Right cardiac atrium (tissue), 5 donors: ENCODE data around the gene ZPR1. TPM values are rescaled to one million over a fixed set of nuclear protein-coding genes. Genes with fewer than 3 reads are reported as not detected.

Experiments used
- ATAC-seq, 2 donors: fragments of 200-7000 bp; cut with Tn5 transposase; one replicate each; pipeline versions ENCODE4 v1.8.0 to v1.9.1; 2020; ENCODE audit warnings: moderate library complexity in 2 of 2, mild to moderate bottlenecking in 1 of 2
- DNase-seq, 3 donors: peaks; one replicate each; pipeline ENCODE4 v3.0.0-alpha.2; 2020
- H3K27ac ChIP-seq: one replicate; pipeline ENCODE4 v1.5.1; 2013; ENCODE audit warnings: mild to moderate bottlenecking, low read length, control low read depth, moderate library complexity
- H3K27me3 ChIP-seq: one replicate; pipeline ENCODE4 v1.6.1; 2013; ENCODE audit not compliant: control insufficient read depth, insufficient read depth
- H3K4me1 ChIP-seq: one replicate; pipeline ENCODE4 v1.6.1; 2013; ENCODE audit warnings: low read length; ENCODE audit not compliant: control insufficient read depth, insufficient read depth
- H3K4me3 ChIP-seq: one replicate; pipeline ENCODE4 v1.5.1; 2013; ENCODE audit warnings: low read length, control low read depth
- H3K9me3 ChIP-seq: one replicate; pipeline ENCODE4 v1.6.1; 2013; ENCODE audit warnings: low read length; ENCODE audit not compliant: control insufficient read depth
- WGBS: extraction: QIAGEN DNeasy Blood & Tissue Kit; methylation state at CpG from one replicate; pipeline ENCODE4 v1.1.7; 2013; 5-methylcytosine and 5-hydroxymethylcytosine counted together
- intact Hi-C, 4 donors: fragments of 100-400 bp; cut with DNase I; formaldehyde crosslinking; loops; one replicate each; pipeline versions ENCODE4 v1.11.0 to v1.14.0; 2022 to 2023
- polyA plus RNA-seq: library from polyadenylated mRNA; stranded (reverse); fragments of 200-250 nt; gene quantifications from one replicate; pipeline ENCODE4 v1.2.3, GENCODE V29; 2013
- total RNA-seq, 4 donors: library from RNA; stranded (reverse); fragmentation: NEBNext Ultra II Directional; extraction: Animal tissue kit (Norgen Biotek cat#: 25700); gene quantifications; one replicate each; pipeline ENCODE4 v1.2.1, GENCODE V29; 2021
- donor health status: healthy with polysubstance abuse.
- donor health status: DM: no; HTN: yes; CAD: no.
- donor health status: DM: no; HTN: no; CAD: no.
- donor health status: DM: no; HTN: yes; CAD: no; lungs with severe emphysema.
- donor health status: DM: yes; HTN: yes; CAD: no.

ZPR1 gene
- total and polyA plus RNA-seq, 5 donors: 9.6 to 30.3 (median 20.4) TPM

GRCh38 chr11:116822575-116822974 is 34.8 kb upstream of the ZPR1 start:
- WGBS: 70% methylated on average over 5 of the region's 5 CpGs
- intact Hi-C loops: no loop called here
- no peak overlapping the region for H3K27ac ChIP-seq
- H3K4me3 ChIP-seq: no peak overlapping the region
- no peaks in the 10 kb centered on the region for H3K9me3 ChIP-seq
- DNase-seq (no peak), ATAC-seq (no peak)
- no peaks in the 10 kb centered on the region for H3K27me3 ChIP-seq
- H3K4me1 ChIP-seq: no peaks in the 10 kb centered on the region

DNA sequence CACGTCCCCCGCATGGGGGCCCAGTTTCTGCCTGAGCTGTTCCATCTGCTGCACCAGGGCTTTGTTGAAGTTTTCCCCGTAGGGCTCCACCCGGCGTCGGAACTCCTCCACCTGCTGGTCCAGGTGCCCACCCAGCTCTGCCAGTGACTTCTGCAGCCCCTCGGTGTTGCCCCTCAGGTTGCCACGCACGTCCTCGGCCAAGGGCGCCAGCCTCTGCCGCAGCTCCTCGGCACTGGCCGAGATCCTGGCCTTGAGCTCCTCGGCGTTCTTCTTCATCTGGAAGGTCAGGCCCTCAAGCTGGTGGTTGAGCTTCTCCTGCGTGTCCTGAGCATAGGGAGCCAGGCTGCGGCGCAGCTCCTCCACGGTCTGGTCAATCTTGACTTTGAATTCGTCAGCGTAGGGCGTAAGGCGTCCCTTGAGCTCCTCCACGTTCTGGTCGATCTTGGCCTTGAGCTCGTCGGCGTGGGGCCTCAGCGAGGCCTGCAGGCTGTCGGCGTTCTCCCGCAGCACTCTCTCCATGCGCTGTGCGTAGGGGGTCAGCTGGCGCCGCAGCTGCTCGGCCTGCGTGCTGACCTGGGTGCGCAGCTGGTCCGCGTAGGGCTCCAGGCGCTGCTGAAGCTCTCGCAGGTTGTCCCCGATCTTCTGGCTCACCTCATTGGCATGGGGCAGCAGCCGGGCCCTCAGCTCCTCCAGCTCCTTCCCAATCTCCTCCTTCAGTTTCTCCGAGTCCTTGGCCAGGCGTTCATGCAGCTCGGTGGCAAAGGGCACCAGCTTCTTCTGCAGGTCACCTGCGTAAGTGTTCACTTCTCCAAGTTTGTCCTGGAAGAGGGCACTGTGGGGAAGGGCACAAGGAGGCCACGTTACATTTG is 33.5 kb upstream of the ZPR1 start:
- Histone ChIP-seq H3K4me1 (no peaks in the 10 kb centered on the region), H3K27me3 (no peaks in the 10 kb centered on the region), H3K4me3 (no peak overlapping the region), H3K9me3 (no peaks in the 10 kb centered on the region), H3K27ac (no peak overlapping the region)
- intact Hi-C loops: no loop called here
- 93% methylated on average over 51 of the region's 51 CpGs for WGBS
- DNase-seq: no peak
- no peak for ATAC-seq

DNA sequence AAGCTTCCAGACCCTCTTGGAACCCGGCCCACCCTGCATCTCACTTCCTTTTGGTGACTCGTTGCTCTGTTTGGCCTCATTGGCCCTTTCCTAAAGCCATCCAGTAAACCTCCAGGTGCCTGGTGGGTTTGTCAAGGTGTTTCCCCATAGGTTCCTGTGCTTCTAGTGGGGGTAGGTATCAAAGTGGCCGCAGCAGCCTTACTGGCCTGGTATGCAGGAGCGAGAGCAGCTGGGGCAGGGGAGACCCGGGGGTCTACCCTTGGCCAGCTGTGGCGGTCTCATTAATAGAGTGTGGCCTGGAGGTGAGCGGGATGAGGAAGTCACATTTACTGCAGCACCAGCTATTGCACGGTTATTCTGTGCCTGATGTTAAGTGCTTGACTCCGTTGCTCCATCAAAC is 31.2 kb upstream of the ZPR1 start:
- no peak for ATAC-seq
- no peak for DNase-seq
- Histone ChIP-seq H3K9me3 (no peaks in the 10 kb centered on the region), H3K4me3 (no peak overlapping the region), H3K4me1 (no peaks in the 10 kb centered on the region), H3K27me3 (no peaks in the 10 kb centered on the region), H3K27ac (no peak overlapping the region)
- 88% methylated on average over 9 of the region's 9 CpGs for WGBS
- intact Hi-C loops: no loop called here

DNA sequence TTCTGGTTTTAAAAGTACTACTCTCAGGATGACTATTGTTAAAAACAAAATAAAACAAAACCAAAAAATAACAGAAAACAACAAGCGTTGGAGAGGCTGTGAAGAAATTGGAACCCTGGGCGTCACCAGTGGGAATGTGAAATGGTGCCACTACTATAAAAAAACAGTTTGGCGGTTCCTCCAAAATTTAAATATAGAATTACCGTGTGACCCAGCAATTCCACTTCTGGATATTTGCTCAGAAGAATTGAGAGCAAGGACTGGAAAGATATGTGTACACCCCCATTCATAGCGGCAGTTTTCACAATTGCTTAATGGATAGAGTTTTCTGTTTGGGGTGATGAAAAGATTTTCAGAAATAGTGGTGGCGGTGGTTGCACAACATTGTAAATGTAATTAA is 26.7 kb upstream of the ZPR1 start:
- WGBS: 73% methylated on average over 6 of the region's 6 CpGs

GRCh38 chr11:116813781-116814471 is 26.1 kb upstream of the ZPR1 start:
- no peak overlapping the region for H3K4me3 ChIP-seq
- no peaks in the 10 kb centered on the region for H3K9me3 ChIP-seq
- H3K27me3 ChIP-seq: no peaks in the 10 kb centered on the region
- no peak overlapping the region for H3K27ac ChIP-seq
- no peaks in the 10 kb centered on the region for H3K4me1 ChIP-seq
- ATAC-seq: peak; percentile 57 to 63
- intact Hi-C loops: no loop called here
- 46% methylated on average over 5 of the region's 5 CpGs for WGBS
- no peak for DNase-seq

More for the DNA sequence above, 26.7 kb upstream of the ZPR1 start:
- H3K4me3 ChIP-seq: no peak overlapping the region
- no peaks in the 10 kb centered on the region for H3K27me3 ChIP-seq
- no peak overlapping the region for H3K27ac ChIP-seq
- no peaks in the 10 kb centered on the region for H3K4me1 ChIP-seq
- H3K9me3 ChIP-seq: no peaks in the 10 kb centered on the region
- ATAC-seq (no peak), DNase-seq (no peak)
- intact Hi-C loops: no loop called here

- 90% methylated on average over 1 of the region's 1 CpG for WGBS
- Histone ChIP-seq H3K27ac (no peak overlapping the region), H3K4me3 (no peak overlapping the region), H3K9me3 (no peaks in the 10 kb centered on the region), H3K4me1 (no peaks in the 10 kb centered on the region), H3K27me3 (no peaks in the 10 kb centered on the region)
- ATAC-seq (no peak), DNase-seq (no peak)
- intact Hi-C loops: no loop called here
Observed at GRCh38 chr11:116813170-116813569, 25.3 kb upstream of the ZPR1 start.

DNA sequence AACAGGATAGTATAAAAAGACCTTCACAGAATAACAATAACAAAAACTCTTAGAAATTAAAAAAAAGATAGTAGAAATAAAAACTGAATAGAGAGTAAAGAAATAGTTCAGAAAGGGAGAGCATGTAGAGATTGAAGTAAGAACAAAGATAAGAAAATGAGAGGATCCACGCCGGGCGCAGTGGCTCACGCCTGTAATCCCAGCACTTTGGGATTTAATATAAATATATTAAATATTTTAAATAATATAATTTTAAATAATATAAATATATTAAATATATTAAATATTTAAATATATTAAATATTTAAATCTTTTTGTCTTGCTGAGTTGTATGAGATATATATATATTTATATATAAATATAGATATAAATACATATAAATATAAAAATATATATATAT is 24.3 kb upstream of the ZPR1 start:
- H3K27ac ChIP-seq: no peak overlapping the region
- no peaks in the 10 kb centered on the region for H3K9me3 ChIP-seq
- no peak for ATAC-seq

DNA sequence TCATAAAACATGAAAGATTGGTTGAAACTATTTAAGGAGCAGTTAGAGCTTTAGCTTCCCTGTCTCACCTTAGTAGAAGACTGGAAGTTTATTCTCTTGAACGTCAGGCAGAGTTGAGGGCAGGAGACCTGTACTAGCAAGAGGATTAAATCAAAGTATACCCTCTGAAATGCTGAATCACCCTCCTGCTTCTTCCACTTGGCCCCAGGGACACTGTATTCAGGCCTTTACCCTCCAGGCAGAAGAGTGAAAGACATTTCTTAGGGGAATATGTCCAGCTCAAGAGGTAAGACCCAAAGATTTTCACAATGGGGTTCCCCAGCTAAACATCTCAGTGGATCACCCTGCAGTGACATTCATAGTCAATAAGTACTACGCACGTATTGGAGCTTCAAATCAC is 23.4 kb upstream of the ZPR1 start:
- intact Hi-C loops: no loop called here
- no peaks in the 10 kb centered on the region for H3K4me1 ChIP-seq
- 83% methylated on average over 3 of the region's 3 CpGs for WGBS
- no peak overlapping the region for H3K27ac ChIP-seq
- H3K27me3 ChIP-seq: no peaks in the 10 kb centered on the region
- ATAC-seq (no peak), DNase-seq (no peak)
- H3K9me3 ChIP-seq: no peaks in the 10 kb centered on the region
- H3K4me3 ChIP-seq: no peak overlapping the region

More for the DNA sequence above, 24.3 kb upstream of the ZPR1 start:
- no peak overlapping the region for H3K4me3 ChIP-seq
- WGBS: 94% methylated on average over 4 of the region's 4 CpGs
- intact Hi-C loops: no loop called here
- no peaks in the 10 kb centered on the region for H3K4me1 ChIP-seq
- no peaks in the 10 kb centered on the region for H3K27me3 ChIP-seq
- DNase-seq: no peak

DNA sequence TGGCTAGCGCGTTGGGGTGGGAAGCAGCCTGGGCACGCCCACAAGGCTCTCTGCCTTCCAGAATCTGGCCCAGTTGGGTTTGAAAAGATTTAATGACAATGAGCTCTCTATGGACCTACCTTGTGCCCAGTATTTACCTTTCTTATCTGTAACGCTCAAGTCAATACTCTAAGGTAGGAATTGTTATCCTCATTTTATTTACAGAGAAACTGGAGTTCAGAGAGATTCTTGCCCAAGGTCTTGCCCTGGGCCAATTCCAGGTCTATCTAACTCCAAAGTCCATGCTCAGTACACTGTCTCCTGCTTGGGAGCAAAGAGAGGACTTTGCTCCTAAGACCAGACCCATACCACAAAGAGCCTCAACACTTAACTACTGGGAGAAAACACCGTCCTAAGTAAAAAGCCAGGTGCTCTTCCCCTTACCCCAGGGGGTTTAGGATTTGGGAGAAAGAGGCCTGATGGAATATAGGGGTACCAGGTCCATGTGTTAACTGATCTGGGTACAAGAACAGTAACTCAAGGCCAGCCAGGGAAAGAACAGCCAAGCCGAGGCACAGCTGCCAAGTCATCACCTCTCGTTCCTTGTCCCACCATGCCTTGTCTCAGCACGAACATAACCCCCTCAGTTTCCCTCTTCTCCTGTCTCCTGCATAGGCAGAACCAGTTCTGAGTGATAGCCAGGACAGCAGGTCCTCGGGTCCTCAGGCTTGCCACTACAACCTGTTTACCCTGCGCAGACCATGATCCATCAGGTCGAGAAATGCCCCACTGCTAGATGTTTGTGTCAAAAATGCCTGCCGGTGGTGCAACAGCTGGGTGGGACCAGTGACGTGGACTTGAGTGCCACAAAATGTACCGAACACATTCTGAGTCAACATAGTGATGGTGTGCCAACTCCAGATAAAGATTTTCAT is 20.7 kb upstream of the ZPR1 start:
- no peaks in the 10 kb centered on the region for H3K27me3 ChIP-seq
- 84% methylated on average over 14 of the region's 14 CpGs for WGBS
- intact Hi-C loops: no loop called here
- H3K4me3 ChIP-seq: no peak overlapping the region
- no peaks in the 10 kb centered on the region for H3K9me3 ChIP-seq
- DNase-seq (no peak), ATAC-seq (peak in 1 of 2 donors; percentile 24)
- H3K4me1 ChIP-seq: no peaks in the 10 kb centered on the region
- H3K27ac ChIP-seq: no peak overlapping the region

GRCh38 chr11:116807601-116808261 is 19.9 kb upstream of the ZPR1 start:
- DNase-seq: no peak

More at GRCh38 chr11:116807601-116808261, 19.9 kb upstream of the ZPR1 start:
- H3K27ac ChIP-seq: no peak overlapping the region
- 89% methylated on average over 6 of the region's 6 CpGs for WGBS
- intact Hi-C loops: no loop called here
- H3K9me3 ChIP-seq: no peaks in the 10 kb centered on the region
- ATAC-seq: no peak
- no peak overlapping the region for H3K4me3 ChIP-seq
- no peaks in the 10 kb centered on the region for H3K4me1 ChIP-seq
- no peaks in the 10 kb centered on the region for H3K27me3 ChIP-seq
